Panc1 (cell line): ENCODE data around the gene LRRFIP2.

Experiments used
- CTCF ChIP-seq: fragments of 450-650 bp; IDR thresholded peaks from 2 replicates; pipeline ENCODE4 v1.5.1; 2017; ENCODE audit warnings: mild to moderate bottlenecking
- POLR2AphosphoS5 ChIP-seq: IDR thresholded peaks from 2 replicates; pipeline ENCODE4 v1.6.1; 2012; ENCODE audit warnings: mild to moderate bottlenecking, low read depth, low read length, moderate library complexity
- REST ChIP-seq, 2 experiments: IDR thresholded peaks; 2 replicates each; pipeline ENCODE4 v1.6.1; 2011 to 2012; ENCODE audit warnings: low read depth in 2 of 2, control low read depth in 1 of 2, low read length in 1 of 2, mild to moderate bottlenecking in 1 of 2, moderate library complexity in 1 of 2; ENCODE audit not compliant: insufficient read depth in 1 of 2

GRCh38 chr3:37117548-37117947, 56.8 kb downstream of the LRRFIP2 start:
- no peak for TF ChIP-seq CTCF
- no peak for TF ChIP-seq REST (IDR thresholded peaks at IDR 0.05; ENCODE audit: insufficient read depth in 1 of 2, low read depth in 2 of 2, low read length in 1 of 2)
- TF ChIP-seq POLR2AphosphoS5: no peak
